Liver (tissue), 9 donors: ENCODE measurements around the gene HDDC2. TPM values are rescaled to one million over a fixed set of nuclear protein-coding genes. Genes with fewer than 3 reads are reported as not detected.
A peak's percentile ranks its signal among the peaks of the same experiment; 100 is the strongest.

ENCODE experiments used
- DNase-seq: peaks from one replicate; pipeline ENCODE4 v3.0.0-alpha.2; 2017; ENCODE audit warnings: low spot score
- H3K27ac ChIP-seq, 2 donors: one replicate each; pipeline ENCODE4 v1.7.0; 2013; ENCODE audit warnings: inconsistent platforms in 2 of 2, low read length in 2 of 2, control low read depth in 1 of 2, low read depth in 1 of 2, mild to moderate bottlenecking in 1 of 2
- H3K27me3 ChIP-seq, 4 donors: one replicate each; pipeline versions ENCODE4 v1.6.1 to v1.7.0; 2013; ENCODE audit warnings: low read length in 3 of 4, inconsistent platforms in 1 of 4, mild to moderate bottlenecking in 1 of 4, moderate library complexity in 1 of 4; ENCODE audit not compliant: control insufficient read depth in 4 of 4, insufficient read depth in 4 of 4
- H3K36me3 ChIP-seq, 4 donors: one replicate each; pipeline versions ENCODE4 v1.6.1 to v1.7.0; 2013; ENCODE audit warnings: low read length in 3 of 4, mild to moderate bottlenecking in 3 of 4, low read depth in 1 of 4, moderate library complexity in 1 of 4; ENCODE audit not compliant: control insufficient read depth in 4 of 4, insufficient read depth in 3 of 4
- H3K4me1 ChIP-seq, 4 donors: one replicate each; pipeline versions ENCODE4 v1.6.1 to v1.7.0; 2013; ENCODE audit warnings: low read length in 3 of 4, mild to moderate bottlenecking in 3 of 4, moderate library complexity in 1 of 4; ENCODE audit not compliant: control insufficient read depth in 4 of 4, insufficient read depth in 4 of 4
- H3K4me3 ChIP-seq, 3 donors: one replicate each; pipeline versions ENCODE4 v1.6.1 to v1.7.0; 2013; ENCODE audit warnings: low read length in 3 of 3, control low read depth in 1 of 3, low read depth in 1 of 3, mild to moderate bottlenecking in 1 of 3
- H3K9ac ChIP-seq, 2 donors: one replicate each; pipeline ENCODE4 v1.7.0; 2013; ENCODE audit warnings: low read length in 2 of 2, mild to moderate bottlenecking in 2 of 2, moderate library complexity in 2 of 2, control low read depth in 1 of 2, low read depth in 1 of 2
- H3K9me3 ChIP-seq, 4 donors: one replicate each; pipeline versions ENCODE4 v1.6.1 to v1.7.0; 2013; ENCODE audit warnings: low read length in 3 of 4; ENCODE audit not compliant: control insufficient read depth in 4 of 4
- ATF3 ChIP-seq: IDR thresholded peaks from 2 replicates; pipeline ENCODE4 v1.6.1; 2016; ENCODE audit warnings: antibody characterized with exemption
- CTCF ChIP-seq: fragments of 150-350 bp; IDR thresholded peaks from 2 replicates; pipeline ENCODE4 v1.5.1; 2017; ENCODE audit warnings: improper control_type of control experiment, low read depth, low read length; ENCODE audit not compliant: missing input control
- EGR1 ChIP-seq, 2 donors: IDR thresholded peaks; 2 replicates each; pipeline ENCODE4 v1.6.1; 2016 to 2018; ENCODE audit warnings: antibody characterized with exemption in 2 of 2, low read depth in 2 of 2
- FOXA1 ChIP-seq: IDR thresholded peaks from 2 replicates; pipeline ENCODE4 v1.6.1; 2016; ENCODE audit warnings: antibody characterized with exemption
- FOXA2 ChIP-seq: IDR thresholded peaks from 2 replicates; pipeline ENCODE4 v1.6.1; 2016; ENCODE audit warnings: antibody characterized with exemption
- GABPA ChIP-seq, 2 donors: IDR thresholded peaks in 1 of 2; conservative IDR thresholded peaks in 1 of 2; 2 replicates each; pipeline ENCODE4 v1.6.1; 2016; ENCODE audit warnings: antibody characterized with exemption in 2 of 2, mild to moderate bottlenecking in 1 of 2, moderate library complexity in 1 of 2
- HNF4A ChIP-seq, 2 donors: conservative IDR thresholded peaks; 2 replicates each; pipeline ENCODE4 v1.6.1; 2016; ENCODE audit warnings: antibody characterized with exemption in 2 of 2, mild to moderate bottlenecking in 2 of 2
- HNF4G ChIP-seq: IDR thresholded peaks from 2 replicates; pipeline ENCODE4 v1.6.1; 2016; ENCODE audit warnings: antibody characterized with exemption
- JUND ChIP-seq, 2 donors: IDR thresholded peaks; 2 replicates each; pipeline ENCODE4 v1.6.1; 2016; ENCODE audit warnings: antibody characterized with exemption in 2 of 2
- MAX ChIP-seq: IDR thresholded peaks from 2 replicates; pipeline ENCODE4 v1.6.1; 2016; ENCODE audit warnings: antibody characterized with exemption
- NR2F2 ChIP-seq: IDR thresholded peaks from 2 replicates; pipeline ENCODE4 v1.6.1; 2016; ENCODE audit warnings: antibody characterized with exemption
- RAD21 ChIP-seq, 2 donors: IDR thresholded peaks; 2 replicates each; pipeline ENCODE4 v1.6.1; 2016; ENCODE audit warnings: antibody characterized with exemption in 2 of 2, mild to moderate bottlenecking in 2 of 2
- RXRA ChIP-seq, 2 donors: IDR thresholded peaks; 2 replicates each; pipeline ENCODE4 v1.6.1; 2017 to 2018; ENCODE audit warnings: antibody characterized with exemption in 2 of 2, mild to moderate bottlenecking in 1 of 2
- TAF1 ChIP-seq: conservative IDR thresholded peaks from 2 replicates; pipeline ENCODE4 v1.6.1; 2016; ENCODE audit warnings: antibody characterized with exemption, mild to moderate bottlenecking
- YY1 ChIP-seq: IDR thresholded peaks from 2 replicates; pipeline ENCODE4 v1.6.1; 2016; ENCODE audit warnings: antibody characterized with exemption, mild to moderate bottlenecking
- ZBTB33 ChIP-seq: IDR thresholded peaks from 2 replicates; pipeline ENCODE4 v1.6.1; 2016; ENCODE audit warnings: antibody characterized with exemption
- WGBS: extraction: QIAGEN DNeasy Blood & Tissue Kit; methylation state at CpG from one replicate; pipeline ENCODE4 v1.1.7; 2013; 5-methylcytosine and 5-hydroxymethylcytosine counted together
- polyA plus RNA-seq, 2 donors: library from polyadenylated mRNA; stranded (reverse) in 1 of 2; unstranded in 1 of 2; fragments of 200-250 nt in 1 of 2; fragments of >200 nt in 1 of 2; fragmentation: Nextera tagmentation in 1 of 2; extraction: Ambion mirVana in 1 of 2; gene quantifications; one replicate each; pipeline versions ENCODE4 v1.2.1 to v1.2.3, GENCODE V29; 2013 to 2015
- total RNA-seq, 2 donors: library from RNA; depleted of rRNA; stranded (reverse); fragments of >200 nt; gene quantifications; one replicate each; pipeline ENCODE4 v1.2.3, GENCODE V29; 2014
- donor health status: healthy.
- donor health status: healthy.
- donor health status: healthy.
- donor health status: healthy.
- donor health status: healthy.

HDDC2 gene
- total and polyA plus RNA-seq, 4 donors: 8.8 to 21.0 (median 11.8) TPM

- no peak for DNase-seq
- Histone ChIP-seq H3K9ac (no peak overlapping the region), H3K27ac (no peak overlapping the region), H3K36me3 (no peaks in the 10 kb centered on the region), H3K4me1 (no peaks in the 10 kb centered on the region), H3K9me3 (no peaks in the 10 kb centered on the region), H3K4me3 (no peak overlapping the region), H3K27me3 (no peaks in the 10 kb centered on the region)
- WGBS: 81% methylated on average over 1 of the region's 1 CpG
- TF ChIP-seq GABPA (IDR thresholded peaks at IDR 0.05 in 1 of 2, conservative IDR thresholded peaks at IDR 0.05 in 1 of 2) (no peak), NR2F2 (peak; percentile 14)
Measured at GRCh38 chr6:125232466-125232865, 69.3 kb downstream of the HDDC2 start.

GRCh38 chr6:125231574-125232343 is 70.0 kb downstream of the HDDC2 start:
- H3K4me1 ChIP-seq: no peaks in the 10 kb centered on the region

GRCh38 chr6:125231133-125231532 is 70.6 kb downstream of the HDDC2 start:
- no peaks in the 10 kb centered on the region for H3K36me3 ChIP-seq
- H3K4me3 ChIP-seq: no peak overlapping the region
- no peaks in the 10 kb centered on the region for H3K9me3 ChIP-seq
- DNase-seq: no peak
- H3K4me1 ChIP-seq: no peaks in the 10 kb centered on the region
- no peaks in the 10 kb centered on the region for H3K27me3 ChIP-seq
- WGBS: 82% methylated on average over 1 of the region's 1 CpG
- TF ChIP-seq YY1 (no peak), GABPA (IDR thresholded peaks at IDR 0.05 in 1 of 2, conservative IDR thresholded peaks at IDR 0.05 in 1 of 2) (no peak), ATF3 (no peak), TAF1 (no peak), JUND (IDR thresholded peaks at IDR 0.05) (no peak), RXRA (IDR thresholded peaks at IDR 0.05) (no peak), CTCF (no peak), HNF4G (no peak), EGR1 (IDR thresholded peaks at IDR 0.05; ENCODE audit: low read depth in 2 of 2) (no peak), MAX (no peak)
- H3K27ac ChIP-seq: no peak overlapping the region
- no peak overlapping the region for H3K9ac ChIP-seq

More at GRCh38 chr6:125231574-125232343, 70.0 kb downstream of the HDDC2 start:
- no peak for DNase-seq
- no peaks in the 10 kb centered on the region for H3K36me3 ChIP-seq
- H3K9me3 ChIP-seq: no peaks in the 10 kb centered on the region
- H3K27ac ChIP-seq: no peak overlapping the region
- no peaks in the 10 kb centered on the region for H3K27me3 ChIP-seq
- H3K9ac ChIP-seq: no peak overlapping the region
- TF ChIP-seq CTCF (no peak), FOXA2 (no peak), ZBTB33 (no peak), RXRA (IDR thresholded peaks at IDR 0.05) (no peak), RAD21 (IDR thresholded peaks at IDR 0.05) (no peak), HNF4A (conservative IDR thresholded peaks at IDR 0.05) (no peak), FOXA1 (no peak)
- no peak overlapping the region for H3K4me3 ChIP-seq
- 94% methylated on average over 7 of the region's 7 CpGs for WGBS
